GM18499 (cell line): ENCODE measurements around the gene SPATS2.

Experiments used
- ATAC-seq: cut with Tn5 transposase; IDR thresholded peaks from one replicate; pipeline ENCODE4 v1.9.1; 2021; ENCODE audit warnings: moderate number of reproducible peaks; ENCODE audit not compliant: insufficient read depth, unreplicated experiment

SPATS2 gene

GRCh38 chr12:49548822-49549648, 181.8 kb downstream of the SPATS2 start:
- no peak for ATAC-seq

DNA sequence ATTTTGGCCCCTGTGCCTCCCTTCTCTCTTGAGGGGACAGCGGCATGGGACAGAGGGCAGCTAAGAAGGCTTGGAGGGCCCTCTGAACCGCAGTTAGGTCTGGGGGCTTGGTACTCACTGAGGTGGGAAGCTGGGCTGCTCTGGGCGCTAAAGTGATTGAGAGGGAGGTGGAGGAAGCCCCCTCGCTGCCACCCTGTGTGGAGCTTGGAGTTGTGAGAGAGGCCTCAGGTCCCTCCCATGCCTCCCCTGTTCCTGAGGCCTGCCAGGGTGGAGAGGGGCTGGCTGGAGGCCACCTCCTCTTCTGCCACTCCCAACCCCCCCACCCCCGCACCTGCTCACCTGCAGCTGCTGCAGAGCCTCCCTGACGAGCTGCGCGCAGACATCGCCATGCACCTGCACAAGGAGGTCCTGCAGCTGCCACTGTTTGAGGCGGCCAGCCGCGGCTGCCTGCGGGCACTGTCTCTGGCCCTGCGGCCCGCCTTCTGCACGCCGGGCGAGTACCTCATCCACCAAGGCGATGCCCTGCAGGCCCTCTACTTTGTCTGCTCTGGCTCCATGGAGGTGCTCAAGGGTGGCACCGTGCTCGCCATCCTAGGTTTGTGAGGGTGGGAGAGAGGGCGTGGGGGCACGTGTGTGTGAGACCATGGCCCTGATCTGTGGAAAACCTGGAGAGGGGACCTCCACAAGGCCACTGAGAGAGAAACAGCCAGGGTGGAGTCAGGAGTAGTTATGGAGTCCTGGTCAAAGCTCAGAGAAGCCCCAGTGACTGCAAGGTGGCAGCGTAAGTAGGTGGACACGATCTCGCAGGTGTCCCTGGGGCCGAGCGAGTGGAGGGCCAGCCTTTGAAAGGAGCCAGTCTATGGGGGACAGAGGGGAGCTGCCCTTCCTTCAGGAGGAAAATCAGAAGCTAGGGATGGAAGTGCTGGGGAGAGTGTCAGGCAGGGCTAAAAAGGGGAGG, 182.8 kb downstream of the SPATS2 start:
- no peak for ATAC-seq

DNA sequence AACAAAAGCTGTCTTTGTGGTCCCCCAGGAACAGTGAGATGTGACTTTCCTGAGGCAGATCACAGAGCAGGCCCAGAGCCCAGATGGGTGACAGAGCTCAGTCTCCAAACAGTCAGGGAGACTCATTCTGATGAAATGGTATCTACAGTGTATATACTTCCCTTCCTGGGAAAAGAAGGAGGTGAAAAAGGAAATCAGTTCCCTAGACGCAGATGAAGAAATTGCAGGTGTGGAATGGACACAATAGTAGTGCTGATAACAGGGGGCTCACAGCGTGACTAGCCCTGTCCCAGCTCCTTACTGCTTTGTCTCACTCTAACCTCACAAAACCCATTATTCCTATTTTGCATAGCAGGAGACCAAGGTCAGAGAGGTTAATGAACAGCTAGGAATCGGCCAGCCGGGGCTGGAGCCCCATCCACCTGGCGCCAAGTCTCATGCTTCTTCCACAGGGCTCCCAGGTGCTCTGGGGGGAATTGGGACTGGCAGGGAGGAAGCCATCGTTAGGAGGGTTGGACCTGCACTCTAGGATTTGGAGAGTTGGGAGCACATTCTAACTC, 183.5 kb downstream of the SPATS2 start:
- ATAC-seq: no peak

- ATAC-seq: no peak
Observed at GRCh38 chr12:49552014-49552413, 184.8 kb downstream of the SPATS2 start.

DNA sequence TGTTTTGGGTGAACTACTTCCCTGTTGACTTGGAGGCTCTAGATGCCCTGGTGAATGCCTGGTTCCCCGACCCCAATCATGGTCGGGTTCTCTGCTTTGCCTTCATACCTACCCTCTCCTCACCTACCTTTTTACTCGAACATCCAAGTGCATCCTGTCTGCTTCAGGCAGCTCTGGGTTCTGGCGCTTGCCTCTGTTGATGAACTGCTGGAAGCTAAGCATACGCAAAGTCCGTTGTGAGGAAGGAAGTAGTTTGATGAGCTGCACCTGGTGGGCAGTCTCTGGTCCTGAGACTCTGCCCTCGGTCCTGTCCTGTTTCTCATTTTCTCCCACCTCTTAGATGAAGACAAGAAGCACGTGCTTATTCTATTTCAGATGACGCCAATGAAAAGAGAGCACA, 185.2 kb downstream of the SPATS2 start:
- no peak for ATAC-seq

DNA sequence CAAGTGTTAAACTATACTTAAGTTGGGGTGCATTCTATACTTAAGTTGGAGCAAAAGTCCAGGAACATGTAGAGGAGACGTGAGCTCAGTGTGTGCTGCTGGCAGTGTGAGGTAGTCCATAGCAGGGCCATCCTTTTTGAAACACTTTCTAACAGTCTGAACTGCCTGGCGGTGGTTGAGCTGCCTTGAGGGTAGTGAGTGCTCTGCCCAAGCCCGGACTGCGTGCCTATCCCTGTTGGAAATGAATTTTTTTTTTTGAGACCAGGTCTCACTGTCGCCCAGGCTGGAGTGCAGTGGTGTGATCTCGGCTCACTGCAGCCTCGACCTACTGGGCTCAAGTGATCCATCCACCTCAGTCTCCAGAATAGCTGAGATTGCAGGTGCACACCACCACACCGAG, 185.6 kb downstream of the SPATS2 start:
- no peak for ATAC-seq

DNA sequence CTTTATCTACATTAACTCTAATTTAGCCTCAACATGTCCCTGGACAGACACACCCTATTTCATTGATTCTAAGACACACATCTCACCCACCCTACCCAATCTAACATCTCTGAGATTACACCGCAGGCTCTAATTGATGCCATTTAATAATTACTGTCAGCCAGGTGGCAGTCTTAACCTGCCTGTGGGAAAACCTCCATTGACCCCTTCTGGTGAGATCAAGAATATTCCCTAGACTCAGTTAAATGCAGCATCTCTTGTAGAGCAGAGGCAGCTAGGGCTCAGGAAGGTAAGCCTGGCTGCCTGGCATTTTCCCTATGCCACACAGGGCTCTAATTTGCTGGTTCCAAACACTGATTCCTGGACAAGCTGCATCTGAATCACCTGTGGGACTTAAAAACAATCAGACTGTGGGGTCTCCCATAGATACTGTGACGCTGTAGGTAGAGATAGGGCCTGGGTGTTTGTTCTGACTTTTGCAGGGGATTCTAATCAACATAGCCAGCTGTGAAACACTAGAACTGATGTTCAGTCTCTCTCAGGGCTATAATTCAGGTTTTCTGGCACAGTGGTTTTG, 186.3 kb downstream of the SPATS2 start:
- ATAC-seq: no peak

GRCh38 chr12:49554266-49554665, 187.0 kb downstream of the SPATS2 start:
- ATAC-seq: no peak

DNA sequence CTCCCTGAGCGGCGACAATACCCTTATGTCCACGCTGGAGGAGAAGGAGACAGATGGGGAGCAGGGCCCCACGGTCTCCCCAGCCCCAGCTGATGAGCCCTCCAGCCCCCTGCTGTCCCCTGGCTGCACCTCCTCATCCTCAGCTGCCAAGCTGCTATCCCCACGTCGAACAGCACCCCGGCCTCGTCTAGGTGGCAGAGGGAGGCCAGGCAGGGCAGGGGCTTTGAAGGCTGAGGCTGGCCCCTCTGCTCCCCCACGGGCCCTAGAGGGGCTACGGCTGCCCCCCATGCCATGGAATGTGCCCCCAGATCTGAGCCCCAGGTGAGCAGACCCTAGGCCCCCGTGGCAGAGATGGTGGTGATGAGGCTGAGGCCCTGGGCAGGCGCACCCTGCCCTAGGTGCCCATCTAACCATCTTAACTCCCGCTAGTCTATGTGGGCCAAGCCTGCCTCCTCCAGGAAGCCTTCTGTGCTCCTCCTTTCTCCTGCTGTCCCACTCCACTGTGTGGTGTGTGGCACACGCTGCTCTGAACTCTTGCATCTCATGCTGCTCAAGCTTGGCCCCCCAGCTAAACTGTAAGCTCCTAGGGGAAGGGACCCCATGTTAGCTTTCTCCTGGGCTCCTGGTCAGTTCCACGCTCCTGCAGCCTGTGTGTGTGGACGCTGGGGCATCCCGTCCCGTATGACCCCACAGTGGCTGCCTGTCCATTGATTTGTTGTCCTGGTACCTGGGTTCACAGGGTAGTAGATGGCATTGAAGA, 188.5 kb downstream of the SPATS2 start:
- no peak for ATAC-seq

GRCh38 chr12:49556391-49557186, 189.3 kb downstream of the SPATS2 start:
- no peak for ATAC-seq

DNA sequence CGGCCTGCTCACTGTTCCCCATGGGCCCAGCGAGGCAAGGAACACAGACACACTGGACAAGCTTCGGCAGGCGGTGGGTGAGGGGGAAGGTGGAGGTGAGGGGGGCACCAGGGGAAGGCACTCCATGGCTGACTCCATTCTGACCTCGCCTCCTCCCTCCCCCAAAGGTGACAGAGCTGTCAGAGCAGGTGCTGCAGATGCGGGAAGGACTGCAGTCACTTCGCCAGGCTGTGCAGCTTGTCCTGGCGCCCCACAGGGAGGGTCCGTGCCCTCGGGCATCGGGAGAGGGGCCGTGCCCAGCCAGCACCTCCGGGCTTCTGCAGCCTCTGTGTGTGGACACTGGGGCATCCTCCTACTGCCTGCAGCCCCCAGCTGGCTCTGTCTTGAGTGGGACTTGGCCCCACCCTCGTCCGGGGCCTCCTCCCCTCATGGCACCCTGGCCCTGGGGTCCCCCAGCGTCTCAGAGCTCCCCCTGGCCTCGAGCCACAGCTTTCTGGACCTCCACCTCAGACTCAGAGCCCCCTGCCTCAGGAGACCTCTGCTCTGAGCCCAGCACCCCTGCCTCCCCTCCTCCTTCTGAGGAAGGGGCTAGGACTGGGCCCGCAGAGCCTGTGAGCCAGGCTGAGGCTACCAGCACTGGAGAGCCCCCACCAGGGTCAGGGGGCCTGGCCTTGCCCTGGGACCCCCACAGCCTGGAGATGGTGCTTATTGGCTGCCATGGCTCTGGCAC, 190.1 kb downstream of the SPATS2 start:
- ATAC-seq: no peak

DNA sequence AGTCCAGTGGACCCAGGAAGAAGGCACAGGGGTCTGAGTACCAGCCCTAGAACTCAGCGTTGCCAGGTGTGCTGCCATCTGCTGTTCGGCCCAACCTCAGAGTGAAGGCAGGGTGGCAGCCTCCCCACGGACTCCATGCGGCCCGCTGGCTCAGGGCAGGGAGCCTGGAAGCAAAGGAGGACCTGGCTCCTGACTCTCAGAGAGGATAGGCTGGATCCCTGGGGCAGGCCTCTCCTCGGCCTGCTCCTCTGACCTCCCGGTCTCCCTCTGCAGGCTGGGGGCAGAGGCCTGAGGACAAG, 190.6 kb downstream of the SPATS2 start:
- ATAC-seq: no peak

GRCh38 chr12:49558526-49558925, 191.3 kb downstream of the SPATS2 start:
- no peak for ATAC-seq

- ATAC-seq: no peak
Observed at GRCh38 chr12:49559011-49559675, 191.9 kb downstream of the SPATS2 start.

GRCh38 chr12:49560695-49561094, 193.4 kb downstream of the SPATS2 start:
- ATAC-seq: no peak

DNA sequence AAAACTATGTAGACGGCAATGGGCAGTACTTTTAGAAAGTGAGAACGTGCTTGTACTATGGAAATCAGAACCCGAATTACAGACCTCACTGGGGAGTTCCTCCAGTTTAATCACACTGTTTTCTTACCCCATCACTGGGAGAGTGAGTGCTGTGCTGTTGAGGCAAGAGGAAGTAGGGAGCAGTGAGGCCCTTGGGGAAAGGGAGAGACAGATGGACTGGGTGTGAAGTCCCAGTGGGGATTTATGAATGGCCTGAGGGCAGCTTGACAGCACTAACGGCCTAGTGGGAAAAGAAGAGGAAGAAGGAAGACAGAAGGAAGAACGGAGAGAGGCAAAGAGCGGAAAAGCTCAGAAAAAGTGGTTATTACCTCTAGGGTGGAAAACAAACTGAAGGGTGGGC, 195.0 kb downstream of the SPATS2 start:
- ATAC-seq: no peak

GRCh38 chr12:49562831-49563230, 195.6 kb downstream of the SPATS2 start:
- no peak for ATAC-seq
